D341Med (cell line): ENCODE results near the gene LRRC10B.

Experiments
- DNase-seq: peaks from one replicate; pipeline ENCODE4 v3.0.0; 2012; ENCODE audit warnings: low spot score

LRRC10B gene

GRCh38 chr11:61486779-61487178 is 21.8 kb upstream of the LRRC10B start:
- no peak for DNase-seq

GRCh38 chr11:61487342-61488025 is 21.1 kb upstream of the LRRC10B start:
- no peak for DNase-seq

GRCh38 chr11:61488651-61489291 is 19.8 kb upstream of the LRRC10B start:
- peak; percentile 37 for DNase-seq

- DNase-seq = no peak
Observed at GRCh38 chr11:61489833-61490721, 18.5 kb upstream of the LRRC10B start.

- DNase-seq = no peak
Observed at GRCh38 chr11:61491736-61492395, 16.7 kb upstream of the LRRC10B start.

GRCh38 chr11:61494381-61494961 is 14.1 kb upstream of the LRRC10B start:
- DNase-seq = no peak

- DNase-seq = peak; percentile 63
Observed at GRCh38 chr11:61495801-61496601, 12.5 kb upstream of the LRRC10B start.

GRCh38 chr11:61496602-61497400 is 11.7 kb upstream of the LRRC10B start:
- no peak for DNase-seq

- DNase-seq = no peak
Observed at GRCh38 chr11:61497473-61497872, 11.1 kb upstream of the LRRC10B start.

GRCh38 chr11:61497876-61498275 is 10.7 kb upstream of the LRRC10B start:
- DNase-seq = no peak

- no peak for DNase-seq
Observed at GRCh38 chr11:61498767-61499341, 9.7 kb upstream of the LRRC10B start.

- no peak for DNase-seq
Observed at GRCh38 chr11:61499816-61500491, 8.6 kb upstream of the LRRC10B start.

GRCh38 chr11:61502522-61502921 is 6.0 kb upstream of the LRRC10B start:
- no peak for DNase-seq

GRCh38 chr11:61503135-61503770 is 5.3 kb upstream of the LRRC10B start:
- DNase-seq = no peak

- no peak for DNase-seq
Observed at GRCh38 chr11:61505106-61505505, 3.4 kb upstream of the LRRC10B start.

GRCh38 chr11:61505640-61506155 is 2.9 kb upstream of the LRRC10B start:
- no peak for DNase-seq

- DNase-seq = no peak
Observed at GRCh38 chr11:61507012-61507768, 1.4 kb upstream of the LRRC10B start.
